GM19193 (cell line): ENCODE results near the gene AADACL3.

Source experiments
- POLR2A ChIP-seq: IDR thresholded peaks from 4 replicates; pipeline ENCODE4 v1.6.1; 2011; ENCODE audit not compliant: insufficient read depth, insufficient read length; ENCODE audit errors: extremely low read depth

AADACL3 gene, protein sequence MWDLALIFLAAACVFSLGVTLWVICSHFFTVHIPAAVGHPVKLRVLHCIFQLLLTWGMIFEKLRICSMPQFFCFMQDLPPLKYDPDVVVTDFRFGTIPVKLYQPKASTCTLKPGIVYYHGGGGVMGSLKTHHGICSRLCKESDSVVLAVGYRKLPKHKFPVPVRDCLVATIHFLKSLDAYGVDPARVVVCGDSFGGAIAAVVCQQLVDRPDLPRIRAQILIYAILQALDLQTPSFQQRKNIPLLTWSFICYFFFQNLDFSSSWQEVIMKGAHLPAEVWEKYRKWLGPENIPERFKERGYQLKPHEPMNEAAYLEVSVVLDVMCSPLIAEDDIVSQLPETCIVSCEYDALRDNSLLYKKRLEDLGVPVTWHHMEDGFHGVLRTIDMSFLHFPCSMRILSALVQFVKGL

DNA sequence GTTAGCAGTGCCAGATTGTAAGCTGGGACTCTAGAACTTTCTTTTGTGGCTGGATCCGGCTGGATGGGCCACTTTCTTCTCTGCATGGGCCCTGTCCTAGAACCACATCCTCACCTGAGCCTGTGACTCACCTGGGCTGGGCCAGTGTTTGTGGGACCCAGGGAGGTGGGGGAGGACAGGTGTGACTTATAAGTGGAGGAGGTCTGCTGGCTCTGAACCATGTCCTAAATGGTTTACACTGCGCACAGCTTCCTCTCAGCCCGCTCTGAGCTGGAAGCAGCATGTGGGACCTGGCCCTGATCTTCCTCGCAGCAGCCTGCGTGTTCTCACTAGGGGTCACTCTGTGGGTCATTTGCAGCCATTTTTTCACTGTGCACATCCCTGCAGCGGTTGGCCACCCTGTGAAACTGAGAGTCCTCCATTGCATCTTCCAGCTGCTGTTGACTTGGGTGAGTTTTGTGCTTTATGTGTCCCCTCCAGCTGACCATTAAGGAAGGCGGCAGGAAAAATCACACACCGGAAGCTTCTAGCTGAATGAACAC is at the start of gene AADACL3:
Gene AADACL3, plus strand, starts transcription at position 215 of the 542 bp plus-strand sequence. Its CDS starts 67 bp downstream, at position 282.
- no peak for TF ChIP-seq POLR2A

DNA sequence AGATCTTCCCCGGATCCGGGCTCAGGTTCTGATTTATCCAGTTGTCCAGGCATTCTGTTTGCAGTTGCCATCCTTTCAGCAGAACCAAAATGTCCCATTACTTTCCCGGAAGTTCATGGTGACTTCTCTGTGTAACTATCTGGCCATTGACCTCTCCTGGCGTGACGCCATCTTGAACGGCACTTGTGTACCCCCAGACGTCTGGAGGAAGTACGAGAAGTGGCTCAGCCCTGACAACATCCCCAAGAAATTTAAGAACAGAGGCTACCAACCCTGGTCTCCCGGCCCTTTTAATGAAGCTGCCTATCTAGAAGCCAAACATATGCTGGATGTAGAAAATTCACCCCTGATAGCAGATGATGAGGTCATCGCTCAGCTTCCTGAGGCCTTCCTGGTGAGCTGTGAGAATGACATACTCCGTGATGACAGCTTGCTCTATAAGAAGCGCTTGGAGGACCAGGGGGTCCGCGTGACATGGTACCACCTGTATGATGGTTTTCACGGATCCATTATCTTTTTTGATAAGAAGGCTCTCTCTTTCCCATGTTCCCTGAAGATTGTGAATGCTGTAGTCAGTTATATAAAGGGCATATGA is 49.7 kb upstream of the AADACL3 start:
- TF ChIP-seq POLR2A, result no peak

DNA sequence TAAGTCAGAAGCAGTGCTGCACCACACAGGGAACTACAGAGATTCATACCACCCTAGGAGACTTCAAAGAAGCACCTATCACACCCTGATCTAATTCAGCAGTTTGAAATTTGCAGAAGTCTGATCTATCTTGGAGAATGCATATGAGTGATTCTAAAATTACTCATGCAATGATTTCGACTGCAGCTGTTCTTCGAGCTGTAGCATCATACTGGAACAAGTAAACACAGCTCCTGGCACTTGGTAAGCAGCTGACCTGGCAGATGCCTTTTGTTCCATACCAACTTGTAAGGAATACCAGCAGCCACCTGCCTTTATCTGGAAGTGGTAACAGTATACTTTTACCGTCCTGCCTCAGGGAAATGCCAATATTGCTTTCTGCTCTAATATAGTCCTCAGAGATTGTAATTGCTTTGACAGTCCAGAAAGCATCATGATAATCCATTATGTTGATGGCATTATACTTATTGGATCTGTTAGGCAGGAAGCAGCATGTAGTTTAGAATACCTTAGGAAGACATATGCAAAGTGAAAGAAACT is 46.3 kb upstream of the AADACL3 start:
- TF ChIP-seq POLR2A, result no peak

DNA sequence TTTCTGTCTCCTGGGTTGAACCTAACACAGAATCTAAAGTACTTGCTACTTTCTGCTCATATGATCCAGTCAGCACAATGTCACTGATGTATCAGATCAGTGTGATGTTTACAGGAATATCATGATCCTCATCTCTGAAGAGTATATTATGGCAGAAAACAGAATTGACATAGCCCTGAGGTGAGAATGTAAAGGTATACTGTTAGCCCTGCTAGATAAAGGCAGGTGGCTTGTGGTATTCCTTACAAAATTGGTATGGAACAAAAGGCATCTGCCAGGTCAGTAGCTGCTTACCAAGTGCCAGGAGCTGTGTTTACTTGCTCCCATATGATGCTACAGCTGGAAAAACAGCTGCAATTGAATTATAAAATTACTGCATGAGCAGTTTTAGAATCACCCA is 41.6 kb upstream of the AADACL3 start:
- TF ChIP-seq POLR2A, result no peak

DNA sequence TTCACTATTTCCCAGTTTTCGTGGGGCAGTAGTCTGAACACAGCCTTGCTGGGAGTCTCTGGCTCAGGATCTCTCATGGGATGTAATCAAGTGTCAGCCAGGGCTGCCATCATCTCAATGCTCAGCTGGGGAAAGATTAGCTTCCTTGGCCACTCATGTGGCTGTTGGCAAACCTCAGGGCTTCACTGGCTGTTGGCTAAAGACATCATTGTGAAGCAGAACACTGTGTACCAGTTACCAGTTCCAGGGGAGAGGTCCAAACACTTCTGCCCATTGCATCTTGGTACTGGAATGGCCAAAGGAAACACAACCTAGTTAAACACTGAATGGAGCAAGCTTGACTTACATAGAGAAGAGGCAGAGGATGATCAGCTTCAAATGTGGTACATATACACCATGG is 38.3 kb upstream of the AADACL3 start:
- TF ChIP-seq POLR2A, result no peak

DNA sequence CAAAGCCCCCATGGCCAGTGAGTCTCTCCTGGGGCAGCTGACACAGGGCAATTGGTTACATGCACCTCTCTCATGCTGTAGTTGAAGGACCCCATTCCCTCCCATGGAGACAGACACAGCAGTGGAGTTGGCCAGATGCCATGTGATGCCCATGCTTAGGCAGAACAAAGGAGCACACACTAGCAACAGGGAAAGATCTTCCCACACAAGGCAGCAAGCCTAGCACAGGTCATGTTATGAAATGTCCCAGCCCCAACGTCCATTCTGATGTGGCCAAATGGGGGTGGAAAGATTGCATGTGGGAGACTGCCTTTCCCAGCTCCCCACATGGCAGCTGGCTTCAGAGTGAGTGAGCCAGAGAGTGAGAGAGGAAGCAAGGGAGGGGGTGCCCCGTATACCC is 37.6 kb upstream of the AADACL3 start:
- no peak for TF ChIP-seq POLR2A

DNA sequence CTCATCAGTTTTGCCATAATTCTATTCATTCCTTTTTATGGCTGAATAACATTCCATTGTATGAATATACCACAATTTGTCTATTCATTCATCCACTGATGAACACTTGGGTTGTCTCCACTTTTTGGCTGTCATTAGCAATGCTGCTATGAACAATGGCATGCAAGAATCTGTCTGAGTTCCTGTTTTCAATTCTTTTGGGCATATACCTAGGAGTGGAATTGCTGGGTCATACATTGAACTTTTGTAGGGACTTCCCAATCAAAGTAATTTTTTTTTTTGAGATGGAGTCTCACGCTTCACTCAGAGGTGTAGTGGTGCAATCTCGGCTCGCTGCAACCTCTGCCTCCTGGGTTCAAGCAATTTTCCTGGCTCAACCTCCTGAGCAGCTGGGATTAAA is 37.1 kb upstream of the AADACL3 start:
- TF ChIP-seq POLR2A, result no peak

DNA sequence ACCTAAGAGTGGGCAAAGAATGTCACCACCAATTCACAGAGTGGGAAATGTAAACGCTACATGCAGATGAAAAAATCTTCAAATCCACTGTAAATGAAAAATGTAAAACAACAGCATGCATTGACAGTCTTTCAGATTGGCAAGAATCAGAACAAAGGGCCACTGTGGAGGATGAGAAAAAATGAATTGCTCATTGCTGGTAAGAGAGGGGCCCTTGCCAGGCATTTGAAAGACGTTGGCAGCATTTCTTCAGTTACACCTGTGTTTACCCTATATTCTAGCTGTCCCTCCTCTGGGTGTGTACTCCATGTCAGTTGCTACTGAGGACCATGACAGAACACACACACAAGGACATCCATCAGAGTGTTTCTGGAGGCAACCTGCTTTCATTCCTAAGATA is 25.8 kb upstream of the AADACL3 start:
- TF ChIP-seq POLR2A, result no peak

DNA sequence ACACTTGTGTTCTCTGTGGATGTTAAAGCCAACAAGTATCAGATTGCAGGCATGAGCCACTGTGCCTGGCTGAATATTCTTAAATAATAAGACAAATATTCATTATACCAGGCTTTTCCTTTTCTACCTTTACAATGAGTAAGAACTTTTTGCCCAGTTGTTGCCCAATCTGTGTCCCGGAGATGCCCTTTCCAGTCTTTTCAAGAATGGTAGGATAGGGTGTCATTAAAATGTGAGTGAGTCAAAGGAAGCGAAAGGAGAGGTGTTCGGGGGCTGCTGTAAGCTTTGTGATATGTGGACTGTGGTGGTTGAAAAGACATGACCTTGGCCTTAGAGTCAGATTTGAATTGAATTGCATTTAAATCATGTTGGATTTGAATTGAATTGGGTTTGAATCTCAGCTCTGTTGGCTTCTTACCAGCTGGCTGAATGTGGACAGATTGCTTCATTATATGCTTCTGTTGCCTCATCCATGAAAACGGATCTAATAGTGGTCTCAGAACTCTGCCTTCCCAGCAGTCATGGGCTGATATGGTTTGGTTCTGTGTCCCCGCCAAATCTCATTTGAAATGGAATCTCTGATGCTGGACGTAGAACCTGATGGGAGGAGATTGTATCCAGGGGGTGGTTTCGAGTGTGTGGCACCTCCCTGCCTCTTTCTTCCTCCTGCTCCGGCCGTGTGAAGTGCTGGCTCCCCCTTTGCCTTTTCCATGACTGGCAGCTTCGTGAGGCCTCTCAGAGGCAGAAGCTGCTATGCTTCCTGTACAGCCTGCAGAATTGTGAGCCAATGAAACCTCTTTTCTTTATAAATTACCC is 22.7 kb upstream of the AADACL3 start:
- TF ChIP-seq POLR2A, result no peak

DNA sequence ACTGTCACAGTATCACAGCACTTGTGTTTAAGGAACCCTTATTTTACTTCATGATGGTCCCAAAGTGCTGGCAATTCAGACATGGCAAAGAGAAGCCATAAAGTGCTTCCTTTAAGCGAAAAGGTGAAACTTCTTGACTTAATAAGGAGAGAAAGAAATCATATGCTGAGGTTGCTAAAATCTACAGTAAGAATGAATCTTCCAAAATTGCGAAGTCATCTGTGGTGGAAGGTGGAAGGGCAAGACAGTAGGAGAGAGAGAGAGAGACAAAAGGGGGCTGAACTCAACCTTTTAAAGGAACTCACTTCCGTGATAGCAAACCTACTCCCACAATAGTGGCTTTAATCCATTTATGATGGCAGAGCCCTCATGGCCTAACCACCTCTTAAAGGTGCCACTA is 19.3 kb upstream of the AADACL3 start:
- TF ChIP-seq POLR2A, result no peak

DNA sequence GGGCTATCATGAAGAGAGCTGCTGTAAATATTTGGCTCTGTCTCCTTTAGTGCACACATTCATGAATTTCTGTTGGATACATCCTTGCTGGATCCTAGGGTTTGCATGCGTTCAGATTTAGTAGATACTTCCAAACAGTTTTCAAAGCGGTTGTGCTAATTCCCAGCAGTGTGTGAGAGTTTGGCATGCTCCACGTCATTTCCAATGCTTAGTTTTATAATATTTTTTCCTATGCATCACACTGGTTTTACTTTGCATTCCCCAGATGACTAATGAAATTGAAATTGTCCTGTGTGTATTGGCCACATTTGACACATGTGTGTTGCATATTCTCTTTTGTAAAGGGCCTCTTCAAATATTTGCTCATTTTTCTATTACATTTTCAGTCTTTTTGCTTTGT is 18.5 kb upstream of the AADACL3 start:
- no peak for TF ChIP-seq POLR2A

DNA sequence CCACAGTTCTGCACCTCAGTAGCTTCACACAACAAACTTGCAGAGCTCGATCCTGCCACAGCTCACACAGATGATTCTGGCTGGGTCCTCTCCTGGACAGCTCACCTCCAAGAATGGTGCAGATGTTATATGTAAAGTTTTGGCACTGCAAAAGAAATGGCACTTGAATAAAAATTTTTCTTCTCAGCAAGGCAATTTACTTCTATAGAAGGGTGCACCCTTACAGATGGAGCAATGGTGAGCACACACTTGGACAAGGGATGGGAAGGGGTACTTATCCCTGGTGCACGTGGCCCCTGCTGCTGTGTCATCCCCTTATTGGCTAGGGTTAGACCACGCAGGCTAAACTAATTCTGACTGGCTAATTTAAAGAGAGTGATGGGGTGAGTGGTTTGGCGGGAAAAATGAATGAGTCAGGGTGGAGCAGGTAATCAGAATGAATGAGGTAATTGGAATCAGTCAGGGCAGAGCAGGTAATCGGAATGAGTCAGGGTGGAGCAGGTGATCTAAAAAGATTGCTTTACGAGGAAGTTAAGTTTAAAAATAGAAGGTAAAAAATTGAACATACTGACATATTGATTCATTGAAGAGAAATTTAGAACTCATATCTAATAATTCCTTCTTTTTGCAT is 12.0 kb upstream of the AADACL3 start:
- no peak for TF ChIP-seq POLR2A

DNA sequence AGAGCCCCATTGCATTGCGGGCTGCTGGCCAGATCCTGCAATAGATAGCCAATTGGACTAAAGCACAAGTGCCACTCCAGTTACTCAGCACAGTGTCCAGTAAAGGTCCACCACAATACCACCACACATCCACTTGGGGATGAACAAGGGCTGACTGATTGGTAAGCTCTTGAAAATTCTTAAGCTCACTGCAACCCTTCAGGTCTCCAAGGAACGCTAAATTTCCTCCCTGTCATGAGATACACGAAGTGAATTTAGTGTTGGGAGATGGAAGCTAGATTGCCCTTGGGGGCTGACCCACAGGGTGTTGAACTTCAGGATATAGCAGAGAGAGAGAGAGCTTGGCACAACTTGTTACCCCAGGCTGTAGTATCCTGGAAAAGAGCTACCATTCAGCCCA is 9.8 kb upstream of the AADACL3 start:
- TF ChIP-seq POLR2A, result no peak

DNA sequence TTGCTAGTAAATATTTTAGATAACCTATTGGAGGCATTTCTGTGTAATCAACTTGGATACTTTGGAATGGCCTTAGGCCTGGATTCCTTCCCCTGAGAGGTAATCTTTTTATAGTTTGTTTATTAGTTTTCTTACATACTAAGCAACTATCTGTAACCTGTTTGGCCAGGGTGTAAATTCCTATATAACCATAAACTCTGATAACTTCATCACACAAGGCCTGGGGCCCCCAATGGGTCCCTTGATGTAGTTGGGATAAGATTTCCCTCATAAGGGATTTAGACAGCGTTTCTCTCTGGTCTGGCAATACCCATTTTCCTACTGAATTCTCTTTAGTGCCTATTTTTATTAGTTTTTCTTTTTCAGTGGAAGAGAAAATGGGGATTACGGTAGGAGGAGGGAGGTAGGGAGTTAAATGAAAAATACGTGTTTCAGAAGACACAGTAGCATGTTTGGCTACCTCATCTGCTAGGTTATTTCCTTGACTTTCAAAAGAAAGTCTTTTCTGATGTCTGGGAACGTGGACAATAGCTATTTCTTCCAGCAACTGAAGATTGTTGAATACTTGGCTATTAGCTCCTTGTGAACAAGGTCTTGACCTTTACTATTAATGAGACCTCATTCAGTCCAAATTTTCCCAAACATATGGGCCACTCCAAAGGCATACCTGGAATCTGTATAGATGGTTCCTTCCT is 7.4 kb upstream of the AADACL3 start:
- no peak for TF ChIP-seq POLR2A
